ENCODE data around the gene POPDC2. TPM values are rescaled to one million over a fixed set of nuclear protein-coding genes. Genes with fewer than 3 reads are reported as not detected.

Gene POPDC2
- total and polyA plus RNA-seq, 2 donors (not counting 1 experiment from before 2014, with no cell fraction given), result 8.0 to 9.5 TPM

GRCh38 chr3:119636891-119637611 is 23.3 kb downstream of the POPDC2 start:
- CTCF ChIA-PET, result no interaction called here
- Histone ChIP-seq H3K4me2 (replicated peaks; ENCODE audit: low read depth, low read length, poor library complexity, severe bottlenecking) (no peak overlapping the region), H4K20me1 (ENCODE audit: control insufficient read depth, insufficient read depth, low read length, poor library complexity, severe bottlenecking) (no peaks in the 10 kb centered on the region), H3K9me3 (ENCODE audit: control extremely low read depth in 1 of 3, control insufficient read depth in 2 of 3, insufficient read depth in 1 of 3, low read length in 2 of 3) (no peaks in the 10 kb centered on the region), H3K36me3 (replicated peaks in 1 of 2; ENCODE audit: control extremely low read depth in 1 of 2, control insufficient read depth in 1 of 2, extremely low read depth in 1 of 2, insufficient read depth in 2 of 2, low read length in 1 of 2) (peaks cover 0 to 2% of the 10 kb centered on the region in 2 experiments), H3K79me2 (ENCODE audit: control insufficient read depth, insufficient read depth, low read length) (no peaks in the 10 kb centered on the region), H3K4me1 (ENCODE audit: control insufficient read depth in 2 of 2, insufficient read depth in 2 of 2, low read length in 2 of 2) (peaks cover 16 to 20% of the 10 kb centered on the region in 2 donors), H3K27ac (ENCODE audit: low read length in 2 of 2) (no peak overlapping the region), H3K27me3 (replicated peaks in 1 of 4; ENCODE audit: control extremely low read depth in 1 of 4, control insufficient read depth in 3 of 4, insufficient read depth in 4 of 4, low read length in 3 of 4) (no peaks in the 10 kb centered on the region), H3K9ac (ENCODE audit: low read length) (no peak overlapping the region), H3K4me3 (ENCODE audit: control extremely low read depth in 1 of 5, extremely low read depth in 1 of 5, insufficient read depth in 1 of 5, low read depth in 2 of 5, low read length in 4 of 5) (no peak overlapping the region), H2AFZ (ENCODE audit: insufficient read depth, low read depth, low read length, poor library complexity, severe bottlenecking) (no peak overlapping the region)
- H3K4me1 Mint-ChIP-seq, result peaks cover 24% of the 10 kb centered on the region
- ATAC-seq (ENCODE audit: low read depth) (no peak), DNase-seq (no peak)
- no peak overlapping the region for H3K4me3 Mint-ChIP-seq
- H3K27ac Mint-ChIP-seq, result no peak overlapping the region
- no peak for TF ChIP-seq EZH2 (IDR thresholded peaks at IDR 0.05; ENCODE audit: borderline replicate concordance, insufficient read depth, low read depth, low read length, poor library complexity, severe bottlenecking)
- H3K27me3 Mint-ChIP-seq, result no peaks in the 10 kb centered on the region
- intact Hi-C loops (cut with micrococcal nuclease), result no loop called here
- H3K9me3 Mint-ChIP-seq (ENCODE audit: insufficient read depth), result peaks cover 4% of the 10 kb centered on the region
- POLR2A ChIA-PET, result no interaction called here
- 86% methylated on average over 2 of the region's 4 CpGs for WGBS (ENCODE audit: insufficient coverage)

DNA sequence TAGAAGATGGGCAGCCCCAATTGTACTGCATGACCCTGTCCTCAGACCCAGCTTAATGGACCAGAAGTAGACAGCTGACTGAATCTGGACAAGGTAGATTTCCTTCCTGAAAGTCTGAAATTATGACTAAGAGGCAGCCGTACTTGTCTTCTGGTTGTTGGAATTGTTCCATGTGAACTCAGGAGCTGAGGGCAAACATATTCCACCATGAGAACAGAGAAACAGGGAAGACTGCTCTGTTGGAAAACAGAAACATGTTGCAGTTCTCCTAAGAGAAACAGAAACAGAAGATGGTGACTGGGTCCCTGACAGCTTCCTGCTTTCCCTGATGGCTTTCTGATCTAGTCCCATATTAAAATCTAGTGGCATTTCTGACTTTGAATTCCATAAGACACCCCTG is 24.1 kb downstream of the POPDC2 start:
- H3K27me3 ChIP-seq (replicated peaks in 1 of 4; ENCODE audit: control extremely low read depth in 1 of 4, control insufficient read depth in 3 of 4, insufficient read depth in 4 of 4, low read length in 3 of 4), result no peaks in the 10 kb centered on the region
- H3K79me2 ChIP-seq (ENCODE audit: control insufficient read depth, insufficient read depth, low read length), result no peaks in the 10 kb centered on the region
- POLR2A ChIA-PET, result no interaction called here
- no peak overlapping the region for H3K4me3 ChIP-seq (ENCODE audit: control extremely low read depth in 1 of 5, extremely low read depth in 1 of 5, insufficient read depth in 1 of 5, low read depth in 2 of 5, low read length in 4 of 5)
- no peak overlapping the region for H3K9ac ChIP-seq (ENCODE audit: low read length)
- no peak overlapping the region for H3K4me3 Mint-ChIP-seq
- H3K4me1 ChIP-seq (ENCODE audit: control insufficient read depth in 2 of 2, insufficient read depth in 2 of 2, low read length in 2 of 2), result peaks cover 16 to 20% of the 10 kb centered on the region in 2 donors
- H3K27ac Mint-ChIP-seq, result no peak overlapping the region
- H3K27me3 Mint-ChIP-seq, result no peaks in the 10 kb centered on the region
- no peaks in the 10 kb centered on the region for H3K36me3 ChIP-seq (replicated peaks in 1 of 2; ENCODE audit: control extremely low read depth in 1 of 2, control insufficient read depth in 1 of 2, extremely low read depth in 1 of 2, insufficient read depth in 2 of 2, low read length in 1 of 2)
- CTCF ChIA-PET, result no interaction called here
- H3K9me3 ChIP-seq (ENCODE audit: control extremely low read depth in 1 of 3, control insufficient read depth in 2 of 3, insufficient read depth in 1 of 3, low read length in 2 of 3), result no peaks in the 10 kb centered on the region
- no peaks in the 10 kb centered on the region for H4K20me1 ChIP-seq (ENCODE audit: control insufficient read depth, insufficient read depth, low read length, poor library complexity, severe bottlenecking)
- peaks cover 24% of the 10 kb centered on the region for H3K4me1 Mint-ChIP-seq
- no peak for TF ChIP-seq CTCF (IDR thresholded peaks at IDR 0.05)
- no peak for ATAC-seq (ENCODE audit: low read depth)
- 83% methylated on average over 1 of the region's 1 CpG for WGBS (ENCODE audit: insufficient coverage)
- no peak overlapping the region for H2AFZ ChIP-seq (ENCODE audit: insufficient read depth, low read depth, low read length, poor library complexity, severe bottlenecking)
- DNase-seq, result no peak
- H3K9me3 Mint-ChIP-seq (ENCODE audit: insufficient read depth), result peaks cover 4% of the 10 kb centered on the region
- intact Hi-C loops (cut with micrococcal nuclease), result no loop called here
- H3K27ac ChIP-seq (ENCODE audit: low read length in 2 of 2), result no peak overlapping the region
- H3K4me2 ChIP-seq (replicated peaks; ENCODE audit: low read depth, low read length, poor library complexity, severe bottlenecking), result no peak overlapping the region
